HG03097 (cell line): ENCODE data around the gene TANGO6.
"Not testable (repeated sequence)": the region's sequence is repeated elsewhere in the genome, so short reads cannot be mapped to it uniquely, and the experiment has no call there.

Source experiments
- ATAC-seq: cut with Tn5 transposase; IDR thresholded peaks from one replicate; pipeline ENCODE4 v1.9.1; 2021; ENCODE audit not compliant: unreplicated experiment, low FRiP score

TANGO6 gene

DNA sequence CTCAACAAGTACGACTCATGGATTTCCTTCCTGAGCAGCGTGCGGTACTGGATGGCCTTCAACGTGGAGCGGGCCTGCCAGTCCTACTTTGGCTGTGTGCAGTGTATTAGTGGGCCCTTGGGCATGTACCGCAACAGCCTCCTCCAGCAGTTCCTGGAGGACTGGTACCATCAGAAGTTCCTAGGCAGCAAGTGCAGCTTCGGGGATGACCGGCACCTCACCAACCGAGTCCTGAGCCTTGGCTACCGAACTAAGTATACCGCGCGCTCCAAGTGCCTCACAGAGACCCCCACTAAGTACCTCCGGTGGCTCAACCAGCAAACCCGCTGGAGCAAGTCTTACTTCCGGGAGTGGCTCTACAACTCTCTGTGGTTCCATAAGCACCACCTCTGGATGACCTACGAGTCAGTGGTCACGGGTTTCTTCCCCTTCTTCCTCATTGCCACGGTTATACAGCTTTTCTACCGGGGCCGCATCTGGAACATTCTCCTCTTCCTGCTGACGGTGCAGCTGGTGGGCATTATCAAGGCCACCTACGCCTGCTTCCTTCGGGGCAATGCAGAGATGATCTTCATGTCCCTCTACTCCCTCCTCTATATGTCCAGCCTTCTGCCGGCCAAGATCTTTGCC, 271.1 kb downstream of the TANGO6 start:
- ATAC-seq = no peak

DNA sequence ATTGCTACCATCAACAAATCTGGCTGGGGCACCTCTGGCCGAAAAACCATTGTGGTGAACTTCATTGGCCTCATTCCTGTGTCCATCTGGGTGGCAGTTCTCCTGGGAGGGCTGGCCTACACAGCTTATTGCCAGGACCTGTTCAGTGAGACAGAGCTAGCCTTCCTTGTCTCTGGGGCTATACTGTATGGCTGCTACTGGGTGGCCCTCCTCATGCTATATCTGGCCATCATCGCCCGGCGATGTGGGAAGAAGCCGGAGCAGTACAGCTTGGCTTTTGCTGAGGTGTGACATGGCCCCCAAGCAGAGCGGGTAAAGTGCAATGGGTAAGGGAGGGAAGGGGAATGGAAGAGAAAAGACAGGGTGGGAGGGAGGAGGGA, 271.6 kb downstream of the TANGO6 start:
- no peak for ATAC-seq

DNA sequence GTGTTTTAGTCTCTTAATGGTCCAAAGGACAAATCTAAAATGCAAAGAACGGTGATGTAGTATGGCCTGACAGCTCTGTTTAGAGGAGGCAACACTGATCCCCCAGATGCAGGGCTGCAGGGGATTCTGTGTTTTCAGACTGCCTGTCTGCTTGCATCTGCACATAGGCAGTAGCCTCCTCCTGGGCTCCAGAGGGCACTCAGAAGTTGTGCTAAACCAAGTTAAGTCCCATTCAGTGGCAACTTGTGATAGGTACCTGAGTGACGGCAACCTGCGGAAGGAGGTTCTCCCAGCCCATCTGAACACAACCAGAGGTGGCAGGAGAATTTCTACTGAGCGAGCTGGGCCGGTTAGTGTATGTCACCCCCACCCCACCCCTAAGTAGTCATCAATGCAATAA, 272.0 kb downstream of the TANGO6 start:
- ATAC-seq = no peak

DNA sequence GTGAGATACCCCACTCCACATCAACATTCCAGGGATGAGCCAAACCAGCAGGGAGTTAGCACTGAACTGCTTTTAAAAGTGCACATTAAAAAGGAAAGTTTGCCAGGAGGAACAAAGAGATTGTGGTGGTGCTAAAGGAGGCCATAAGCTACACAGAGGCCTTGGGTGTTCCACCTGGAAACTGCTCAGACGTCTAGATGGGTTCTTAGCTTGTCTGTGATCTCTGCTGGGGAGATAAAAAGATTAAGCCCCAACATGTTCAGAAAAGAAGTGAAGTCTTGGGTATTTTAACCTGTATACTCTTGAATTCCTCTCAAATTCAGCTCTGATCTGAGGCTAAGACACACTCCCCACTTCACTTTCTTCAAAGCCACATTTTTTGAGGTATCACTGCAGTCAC, 272.5 kb downstream of the TANGO6 start:
- ATAC-seq = no peak

DNA sequence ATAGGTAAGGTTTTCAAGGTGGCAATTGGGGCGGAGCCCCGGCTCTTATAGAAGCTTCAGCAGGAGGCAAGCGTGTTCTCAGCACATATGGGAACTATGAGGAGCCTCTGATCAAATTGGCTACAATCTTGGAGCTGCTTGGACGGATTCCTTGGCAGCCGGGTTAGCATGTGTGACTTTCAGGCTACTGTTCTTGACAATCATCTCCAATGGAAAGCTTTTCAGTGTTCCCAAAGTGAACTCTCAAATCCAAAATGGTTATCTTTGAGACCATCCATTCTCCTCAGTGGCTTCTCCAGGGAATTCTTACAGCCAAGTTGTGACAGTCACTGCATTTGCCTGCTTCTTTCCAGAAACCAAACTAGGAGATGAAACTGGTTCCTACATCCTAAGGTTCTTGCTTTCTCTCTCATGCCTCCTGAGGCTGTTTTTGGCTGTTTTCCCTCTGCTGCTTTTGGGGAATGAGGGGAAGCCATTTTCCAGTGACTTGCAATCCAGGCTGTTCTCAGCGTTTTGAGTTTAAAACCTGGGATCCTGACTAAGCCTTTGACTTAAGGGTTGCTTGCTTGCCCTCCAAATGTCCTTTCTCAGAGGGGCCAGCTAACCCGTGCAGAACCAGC, 273.0 kb downstream of the TANGO6 start:
- no peak for ATAC-seq

DNA sequence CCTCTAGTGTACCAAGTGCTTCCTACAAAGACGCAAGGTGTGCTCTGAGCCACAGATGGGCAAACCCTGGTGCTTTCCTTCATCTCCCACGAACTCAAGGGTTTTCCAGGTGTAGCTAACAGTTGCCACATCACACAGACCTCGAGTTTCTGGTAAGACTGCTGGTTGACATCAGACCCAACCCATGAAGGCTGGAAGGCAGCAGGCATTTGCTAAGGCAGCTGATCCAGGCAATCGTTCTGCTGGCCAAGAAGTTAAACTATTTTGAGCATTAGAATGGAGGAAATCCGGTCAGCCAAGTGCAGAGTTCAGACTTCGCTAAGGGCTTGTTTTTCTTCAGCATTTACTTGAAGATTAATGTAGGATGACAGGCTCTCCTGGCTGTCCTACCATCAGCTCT, 273.6 kb downstream of the TANGO6 start:
- no peak for ATAC-seq

DNA sequence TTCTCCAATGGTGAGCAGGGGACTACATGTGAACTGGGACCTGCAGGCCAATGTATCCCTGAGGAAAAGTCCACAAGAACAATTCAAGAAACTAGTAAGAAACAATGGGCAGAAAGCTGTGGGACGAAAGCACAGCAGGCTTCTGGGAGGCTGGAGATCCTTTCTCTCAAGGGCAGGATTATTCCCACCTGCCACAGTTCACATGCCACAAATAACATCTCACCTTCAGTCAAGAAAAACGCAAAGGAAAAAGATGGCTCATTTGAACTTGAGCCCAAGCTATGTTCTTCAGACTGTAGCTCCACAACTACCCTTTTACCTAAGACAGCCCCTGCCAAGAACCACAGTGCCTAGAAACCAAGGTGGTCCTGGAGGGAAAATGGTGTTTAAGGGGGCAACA, 275.1 kb downstream of the TANGO6 start:
- ATAC-seq = no peak

DNA sequence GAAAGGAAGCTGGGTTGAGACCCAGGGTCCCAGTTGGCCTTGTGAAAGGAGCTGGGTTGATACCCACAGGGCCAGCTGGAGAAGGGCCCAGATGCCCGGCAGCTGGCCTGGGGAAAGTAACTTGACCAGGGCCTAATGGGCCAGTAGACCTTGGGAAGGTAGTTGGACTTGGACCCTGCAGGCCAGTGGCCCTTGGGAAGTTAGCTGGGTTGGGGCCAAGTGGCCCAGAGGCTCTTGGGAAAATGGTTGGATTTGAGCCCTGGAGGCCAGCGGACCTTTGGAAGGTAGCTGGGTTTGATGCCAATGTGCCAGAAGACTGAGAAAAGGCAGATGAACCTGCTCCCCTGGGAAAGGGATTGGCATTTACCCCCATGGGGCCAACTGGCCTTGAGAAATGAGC, 275.7 kb downstream of the TANGO6 start:
- no peak for ATAC-seq

DNA sequence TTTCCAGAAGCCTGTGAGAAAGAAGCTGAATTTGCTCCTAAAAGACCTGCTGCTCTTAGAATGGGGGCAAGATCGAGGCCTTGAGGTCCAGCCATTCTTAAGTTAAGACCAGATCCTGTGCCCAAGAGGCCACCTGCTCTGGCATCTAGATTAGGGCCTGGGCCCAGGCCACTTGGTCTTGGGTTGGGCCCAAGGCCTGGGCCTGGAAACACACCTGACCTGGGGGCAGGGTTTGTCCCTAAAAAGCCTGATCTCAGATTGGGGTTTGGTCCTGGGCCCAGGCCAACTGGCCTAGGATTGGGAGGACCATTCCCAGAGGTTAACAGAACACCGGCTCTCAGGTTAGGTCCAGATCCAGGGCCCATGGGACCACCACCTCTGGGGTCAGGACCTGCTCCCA, 276.2 kb downstream of the TANGO6 start:
- ATAC-seq = no peak

DNA sequence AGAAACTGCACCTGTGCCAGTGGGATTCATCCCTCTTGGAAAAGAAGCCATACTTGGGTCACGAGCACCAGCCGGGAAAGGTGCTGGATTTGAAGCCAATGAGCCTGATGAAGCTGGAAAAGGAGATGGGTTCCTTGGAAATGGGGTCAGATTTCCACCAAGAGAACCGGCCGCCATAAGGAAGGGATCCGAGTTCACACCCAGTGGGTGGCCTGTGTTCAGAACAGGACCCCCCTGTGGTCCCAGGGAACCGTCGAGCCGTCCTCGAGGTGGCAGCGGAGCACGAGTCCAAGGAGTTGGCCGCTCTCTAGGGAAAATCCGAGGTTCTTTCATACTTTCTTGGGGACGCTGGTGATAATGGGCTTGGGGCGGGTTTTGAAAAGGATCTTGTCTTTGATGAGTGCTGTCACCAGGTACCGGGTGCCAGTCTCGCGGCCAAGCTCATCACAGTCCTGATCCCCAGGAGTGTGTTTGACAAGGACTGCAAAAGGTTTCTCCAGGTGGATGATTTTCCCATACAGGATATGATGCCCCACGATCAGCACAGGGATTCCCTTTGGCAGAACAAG, 276.8 kb downstream of the TANGO6 start:
- ATAC-seq = no peak

DNA sequence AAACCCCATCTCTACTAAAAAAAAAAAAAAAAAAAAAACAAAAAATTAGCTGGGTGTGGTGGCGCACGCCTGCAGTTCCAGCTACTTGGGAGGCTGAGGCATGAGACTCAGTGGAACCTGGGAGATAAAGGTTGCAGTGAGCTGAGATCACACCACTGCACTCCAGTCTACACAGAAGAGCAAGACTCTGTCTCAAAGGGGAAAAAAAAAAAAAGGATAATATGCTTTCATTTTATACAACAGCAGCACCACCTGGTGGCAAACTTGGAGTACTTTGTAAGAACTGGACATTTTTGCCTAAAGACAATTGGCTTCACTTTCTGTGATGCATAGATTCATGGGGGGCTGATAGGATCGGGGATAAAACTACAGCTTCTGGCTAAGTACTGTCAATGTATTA, 280.6 kb downstream of the TANGO6 start:
- ATAC-seq = no peak

DNA sequence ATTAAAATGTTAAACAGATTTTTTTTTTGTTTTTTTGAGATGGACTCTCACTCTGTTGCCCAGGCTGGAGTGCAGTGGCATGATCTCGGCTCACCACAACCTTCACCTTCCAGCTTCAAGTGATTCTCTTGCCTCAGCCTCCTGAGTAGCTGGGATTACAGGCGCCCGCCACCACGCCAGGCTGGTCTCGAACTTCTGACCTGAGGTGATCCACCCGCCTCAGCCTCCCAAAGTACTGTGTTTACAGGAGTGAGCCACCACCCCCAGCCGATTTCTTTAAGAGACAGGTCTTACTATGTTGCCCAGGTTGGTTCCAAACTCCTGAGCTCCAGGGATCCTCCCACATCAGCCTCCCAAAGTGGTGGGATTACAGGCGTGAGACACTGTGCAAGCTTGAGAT, 281.1 kb downstream of the TANGO6 start:
- ATAC-seq = not testable (repeated sequence)

DNA sequence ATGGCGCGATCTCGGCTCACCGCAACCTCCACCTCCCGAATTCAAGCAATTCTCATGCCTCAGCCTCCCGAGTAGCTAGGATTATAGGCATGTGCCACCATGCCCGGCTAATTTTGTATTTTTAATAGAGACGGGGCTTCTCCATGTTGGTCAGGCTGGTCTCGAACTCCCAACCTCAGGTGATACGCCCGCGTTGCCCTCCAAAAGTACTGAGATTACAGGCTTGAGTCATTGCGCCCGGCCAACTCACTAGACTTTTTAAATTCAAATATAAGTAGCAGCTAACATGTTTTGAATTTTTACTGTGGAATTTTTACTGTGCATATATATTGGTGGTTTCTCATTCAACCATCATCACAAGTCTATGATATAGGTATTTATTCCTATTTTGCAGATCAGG, 281.6 kb downstream of the TANGO6 start:
- ATAC-seq = not testable (repeated sequence)

DNA sequence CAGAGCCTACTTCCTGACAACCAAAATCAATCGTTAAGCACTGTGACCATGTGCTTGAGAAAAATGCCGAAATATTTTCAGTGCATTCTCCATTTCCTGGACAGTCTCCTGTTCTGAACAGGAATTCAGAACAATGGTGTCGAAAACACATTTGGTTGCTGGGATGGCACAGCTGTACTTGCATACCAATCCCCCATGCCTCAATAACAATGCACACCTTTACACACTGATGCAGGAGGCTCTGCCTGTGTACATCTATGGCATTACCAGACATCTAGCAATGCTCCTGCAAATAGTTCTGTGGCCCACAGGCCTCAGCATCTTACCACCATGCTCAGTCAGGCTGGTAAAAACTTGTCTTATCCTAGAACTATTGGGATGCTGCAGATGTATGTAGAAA, 282.9 kb downstream of the TANGO6 start:
- ATAC-seq = no peak

DNA sequence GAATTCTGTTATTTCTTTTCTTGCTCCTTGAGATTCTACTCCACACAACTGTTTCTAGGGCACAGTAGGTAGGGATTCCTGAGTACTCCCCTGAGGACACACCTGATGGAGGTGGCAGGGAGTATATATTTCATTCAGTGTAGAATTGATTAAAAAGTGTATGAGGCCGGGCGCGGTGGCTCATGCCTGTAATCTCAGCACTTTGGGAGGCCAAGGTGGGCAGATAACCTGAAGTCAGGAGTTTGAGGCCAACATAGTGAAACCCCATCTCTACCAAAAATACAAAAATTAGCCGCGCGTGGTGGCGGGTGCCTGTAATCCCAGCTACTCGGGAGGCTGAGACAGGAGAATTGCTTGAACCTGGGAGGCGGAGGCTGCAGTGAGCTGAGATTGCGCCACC, 283.5 kb downstream of the TANGO6 start:
- ATAC-seq = not testable (repeated sequence)

DNA sequence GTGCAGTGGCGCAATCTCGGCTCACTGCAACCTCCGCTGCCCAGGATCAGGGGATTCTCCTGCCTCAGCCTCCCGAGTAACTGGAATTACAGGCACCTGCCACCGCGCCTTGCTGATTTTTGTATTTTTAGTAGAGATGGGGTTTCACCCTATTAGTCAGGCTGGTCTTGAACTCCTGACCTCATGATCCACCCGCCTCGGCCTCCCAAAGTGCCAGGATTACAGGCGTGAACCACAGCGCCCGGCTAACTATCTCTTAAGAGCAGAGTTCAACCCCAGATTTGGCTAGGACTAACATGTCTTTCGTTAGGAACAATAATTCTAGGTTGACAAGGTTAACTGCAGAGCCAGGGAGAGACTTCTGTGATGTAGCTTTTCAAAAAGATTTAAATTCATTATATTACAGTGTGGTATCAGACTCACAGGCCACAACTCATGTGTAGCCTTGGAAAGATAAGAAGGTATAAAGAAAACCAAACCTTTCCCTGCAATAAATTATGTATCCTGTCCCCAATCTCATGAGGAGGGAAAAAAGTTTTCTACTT, 284.7 kb downstream of the TANGO6 start:
- ATAC-seq = no peak

DNA sequence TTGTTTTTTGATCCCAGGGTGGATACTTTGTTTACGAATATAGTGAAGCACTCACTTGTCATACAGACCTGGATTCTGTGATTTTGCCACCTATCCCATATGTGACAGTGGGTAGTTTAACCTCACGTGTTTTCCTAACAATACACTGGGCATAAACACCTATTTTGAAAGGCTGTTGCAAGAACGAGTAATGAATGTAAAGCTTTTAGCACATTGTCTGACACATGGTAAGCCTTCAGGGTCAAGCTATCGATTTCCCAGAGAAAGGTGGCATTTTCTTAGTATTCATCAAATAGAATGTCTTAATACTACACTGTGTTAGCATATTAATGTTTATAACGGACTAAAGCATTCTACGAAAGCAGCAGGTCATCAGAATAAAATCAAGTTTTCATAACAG, 287.1 kb downstream of the TANGO6 start:
- ATAC-seq = no peak

DNA sequence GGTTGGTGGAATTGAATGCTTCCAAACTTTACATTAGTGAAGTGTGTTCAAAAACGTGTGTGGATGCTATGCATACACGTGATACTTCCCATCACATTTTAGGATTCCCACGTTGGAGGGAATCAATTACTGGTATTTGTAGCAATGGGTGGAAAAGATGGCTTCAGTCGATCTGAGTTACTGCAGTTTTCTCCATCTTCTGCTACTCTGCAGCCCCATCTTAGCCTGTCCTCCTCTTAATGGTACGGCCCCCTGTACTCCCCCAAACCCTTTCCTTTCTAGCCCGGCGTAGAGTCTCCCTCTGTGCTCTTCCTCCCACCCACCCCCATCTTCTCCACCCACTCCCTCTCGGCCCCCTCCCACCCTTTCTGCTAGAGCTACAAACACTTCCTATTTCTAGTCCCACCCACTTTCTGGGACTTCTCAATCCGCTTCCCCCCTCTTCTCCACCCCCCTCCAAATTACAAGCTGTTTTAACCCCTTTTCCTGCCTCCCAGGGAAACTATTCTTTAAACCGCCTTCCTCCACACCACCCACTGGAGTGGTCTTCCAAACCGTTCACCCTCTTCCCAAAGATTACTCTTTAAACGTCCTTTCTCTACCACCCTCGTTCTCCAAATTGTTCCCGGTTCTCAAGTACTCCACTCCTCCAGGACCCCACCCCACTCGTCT, 288.0 kb downstream of the TANGO6 start:
- ATAC-seq = no peak

DNA sequence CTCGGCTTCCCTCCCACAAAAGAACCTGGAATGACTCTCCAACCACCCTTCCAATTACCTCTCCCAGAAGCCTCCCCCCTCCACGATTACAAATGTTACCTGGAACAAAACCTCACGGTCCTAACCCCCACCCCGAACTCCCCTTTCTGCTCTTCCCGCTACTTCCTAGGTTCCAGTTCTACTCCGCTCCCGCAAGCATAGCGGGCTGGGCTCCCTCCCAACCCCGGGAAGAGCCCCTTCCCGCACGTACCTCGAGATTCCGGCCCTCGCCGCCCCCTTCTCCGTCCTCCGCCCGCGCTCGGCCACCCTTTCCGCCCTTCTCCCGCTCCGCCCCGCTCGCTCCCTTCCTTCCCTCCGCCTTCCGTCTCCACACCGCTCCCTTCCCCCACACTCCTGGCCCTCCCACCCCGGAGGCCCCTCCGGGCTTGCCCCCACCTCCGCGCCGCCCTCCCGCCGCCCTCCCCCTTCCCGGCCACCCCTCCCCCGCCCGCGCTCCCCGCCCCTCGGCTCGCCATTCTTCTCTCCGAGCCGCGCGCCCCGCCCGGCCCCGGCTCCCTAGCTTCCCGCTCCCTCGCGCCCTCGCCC, 288.6 kb downstream of the TANGO6 start:
- ATAC-seq = peak; percentile 27

DNA sequence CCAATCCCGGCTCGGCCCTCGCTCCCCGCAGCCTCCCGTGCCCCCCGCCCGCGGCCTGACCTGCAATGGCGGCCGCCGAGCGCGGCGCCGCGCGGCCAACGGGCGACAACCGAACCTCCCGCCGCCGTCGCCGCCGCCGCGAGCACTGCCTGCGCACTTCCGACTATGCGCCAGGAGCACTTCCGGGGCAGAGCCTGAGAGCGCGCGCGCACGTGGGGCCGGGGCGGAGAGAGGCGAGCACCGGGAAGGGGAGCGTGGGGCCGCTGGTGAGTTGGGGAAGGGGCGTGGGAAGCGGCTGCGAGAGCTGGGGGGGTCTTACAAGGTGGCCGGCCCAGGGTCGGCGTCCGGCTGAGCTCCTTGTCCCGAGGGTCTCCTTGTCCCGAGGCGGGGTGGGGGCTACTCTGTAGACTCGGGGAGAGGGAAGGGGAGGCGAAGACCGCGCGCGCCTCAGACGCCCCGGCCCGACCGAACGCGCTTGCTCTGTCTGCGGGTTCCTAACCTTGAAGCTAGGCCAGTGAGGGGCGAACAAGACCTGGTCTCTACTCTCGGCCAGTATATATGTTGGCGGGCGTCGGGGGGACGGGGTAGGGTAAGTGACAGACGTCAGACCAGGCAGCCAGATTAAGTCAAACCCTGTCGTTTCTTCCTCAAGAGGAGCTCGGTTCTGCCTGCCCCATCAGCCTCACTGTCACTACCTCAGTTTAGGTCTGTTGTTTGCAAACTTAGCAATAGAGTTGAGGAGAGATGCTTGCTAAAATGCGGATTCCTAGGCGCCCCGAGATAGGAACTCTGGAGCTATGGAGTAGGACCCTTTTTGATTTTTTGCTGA, 289.3 kb downstream of the TANGO6 start, which contains the start of the genes CHTF8 and UTP4:
CHTF8 (minus strand) TSS at position 165 of the 829 bp plus-strand sequence. CDS start 11,130 bp downstream, outside the sequence.
UTP4 (plus strand) TSS at position 226 of the 829 bp plus-strand sequence. CDS start 811 bp downstream, outside the sequence.
- ATAC-seq = peak; percentile 82
